ENCODE data around the gene NDUFA6. TPM values are rescaled to one million over a fixed set of nuclear protein-coding genes. Genes with fewer than 3 reads are reported as not detected.

NDUFA6 gene
- total and polyA plus RNA-seq, 2 of the 13 experiments (the other 11 are each of a cell fraction or from before 2014, with no cell fraction given), result 68.5 to 87.8 TPM

- no peak for TF ChIP-seq PAWR (CRISPR knock-in tag; IDR thresholded peaks at IDR 0.05; ENCODE audit: borderline replicate concordance)
- TF ChIP-seq YEATS4 (CRISPR knock-in tag; IDR thresholded peaks at IDR 0.05; ENCODE audit: borderline replicate concordance), result peak; percentile 94
- no peak for TF ChIP-seq TBL1XR1 (IDR thresholded peaks at IDR 0.05; ENCODE audit: borderline replicate concordance, low read length, partially characterized antibody)
- peak; percentile 86 for TF ChIP-seq MXD3 (CRISPR knock-in tag; IDR thresholded peaks at IDR 0.05)
- TF ChIP-seq KLF11 (CRISPR knock-in tag; IDR thresholded peaks at IDR 0.05), result 0 out of 2 replicates have a peak, but pooled peaks have one; percentile 78
- peak; percentile 52; the same call in 1 of the 2 replicates for TF ChIP-seq ZNF709 (CRISPR knock-in tag; IDR thresholded peaks at IDR 0.05)
- TF ChIP-seq FLYWCH1 (CRISPR knock-in tag; IDR thresholded peaks at IDR 0.05), result no peak
- peak; percentile 87; the same call in 1 of the 2 replicates for TF ChIP-seq ZNF572 (CRISPR knock-in tag; IDR thresholded peaks at IDR 0.05)
- TF ChIP-seq, protein P1, sequence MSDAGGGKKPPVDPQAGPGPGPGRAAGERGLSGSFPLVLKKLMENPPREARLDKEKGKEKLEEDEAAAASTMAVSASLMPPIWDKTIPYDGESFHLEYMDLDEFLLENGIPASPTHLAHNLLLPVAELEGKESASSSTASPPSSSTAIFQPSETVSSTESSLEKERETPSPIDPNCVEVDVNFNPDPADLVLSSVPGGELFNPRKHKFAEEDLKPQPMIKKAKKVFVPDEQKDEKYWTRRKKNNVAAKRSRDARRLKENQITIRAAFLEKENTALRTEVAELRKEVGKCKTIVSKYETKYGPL (CRISPR knock-in tag; IDR thresholded peaks at IDR 0.05), result no peak
- TF ChIP-seq NKX3-1 (CRISPR knock-in tag; IDR thresholded peaks at IDR 0.05), result peak; percentile 60; the same call in 1 of the 2 replicates
- no peak for TF ChIP-seq KDM6A (CRISPR knock-in tag; IDR thresholded peaks at IDR 0.05; ENCODE audit: low read depth)
- peak; percentile 74; the same call in 1 of the 2 replicates for TF ChIP-seq KDM5A (IDR thresholded peaks at IDR 0.05; ENCODE audit: borderline replicate concordance, low read length)
- TF ChIP-seq ZNF614 (CRISPR knock-in tag; IDR thresholded peaks at IDR 0.05; ENCODE audit: borderline replicate concordance), result peak; percentile 30; the same call in 1 of the 2 replicates
- TF ChIP-seq ZFYVE20 (CRISPR knock-in tag; IDR thresholded peaks at IDR 0.05; ENCODE audit: borderline replicate concordance, low read depth), result no peak
- peak; percentile 61 for TF ChIP-seq POGZ (CRISPR knock-in tag; IDR thresholded peaks at IDR 0.05)
- TF ChIP-seq ZNF3 (CRISPR knock-in tag; IDR thresholded peaks at IDR 0.05), result no peak
- TF ChIP-seq NFYB (CRISPR knock-in tag; IDR thresholded peaks at IDR 0.05), result peak; percentile 95
- no peak for TF ChIP-seq MBD4 (IDR thresholded peaks at IDR 0.05; ENCODE audit: borderline replicate concordance, low read length)
- no peak for TF ChIP-seq PPARG (CRISPR knock-in tag; conservative IDR thresholded peaks at IDR 0.05)
- TF ChIP-seq RBAK (CRISPR knock-in tag; IDR thresholded peaks at IDR 0.05), result no peak
- peak; percentile 61; the same call in 1 of the 2 replicates for TF ChIP-seq CENPT (CRISPR knock-in tag; IDR thresholded peaks at IDR 0.05; ENCODE audit: low read depth)
- no peak for TF ChIP-seq HMG20A (CRISPR knock-in tag; IDR thresholded peaks at IDR 0.05; ENCODE audit: borderline replicate concordance)
- no peak for TF ChIP-seq ARID3A (IDR thresholded peaks at IDR 0.05; ENCODE audit: low read depth, low read length)
- TF ChIP-seq ZFP41 (CRISPR knock-in tag; IDR thresholded peaks at IDR 0.05; ENCODE audit: borderline replicate concordance), result no peak
- no peak for TF ChIP-seq ZBTB34 (CRISPR knock-in tag; IDR thresholded peaks at IDR 0.05)
- TF ChIP-seq SIX1 (CRISPR knock-in tag; IDR thresholded peaks at IDR 0.05; ENCODE audit: borderline replicate concordance), result no peak
- TF ChIP-seq ZKSCAN1 (IDR thresholded peaks at IDR 0.05; ENCODE audit: low read length), result no peak; the same call in 1 of the 2 replicates
- no peak for TF ChIP-seq ZNF367 (CRISPR knock-in tag; IDR thresholded peaks at IDR 0.05; ENCODE audit: borderline replicate concordance)
Observed at GRCh38 chr22:42079319-42080251, 11.0 kb downstream of the NDUFA6 start, which contains the start of gene SMDT1 (continued).

Measured in HepG2 (cell line).